GM19397 (cell line): ENCODE data around the gene SYCN.
"Not testable (repeated sequence)": the region's sequence is repeated elsewhere in the genome, so short reads cannot be mapped to it uniquely, and the experiment has no call there.

ENCODE experiments used
- ATAC-seq: cut with Tn5 transposase; IDR thresholded peaks from one replicate; pipeline ENCODE4 v1.9.1; 2021; ENCODE audit warnings: mild to moderate bottlenecking, moderate library complexity; ENCODE audit not compliant: unreplicated experiment

Gene SYCN

GRCh38 chr19:39230096-39230764 lies 26.2 kb upstream of the SYCN start:
- no peak for ATAC-seq

- no peak for ATAC-seq
Measured at GRCh38 chr19:39224910-39225309, 20.8 kb upstream of the SYCN start.

- no peak for ATAC-seq
Measured at GRCh38 chr19:39223703-39224279, 19.7 kb upstream of the SYCN start.

GRCh38 chr19:39219108-39219507 lies 15.0 kb upstream of the SYCN start:
- not testable (repeated sequence) for ATAC-seq

- no peak for ATAC-seq
Measured at GRCh38 chr19:39218230-39219007, 14.4 kb upstream of the SYCN start.

DNA sequence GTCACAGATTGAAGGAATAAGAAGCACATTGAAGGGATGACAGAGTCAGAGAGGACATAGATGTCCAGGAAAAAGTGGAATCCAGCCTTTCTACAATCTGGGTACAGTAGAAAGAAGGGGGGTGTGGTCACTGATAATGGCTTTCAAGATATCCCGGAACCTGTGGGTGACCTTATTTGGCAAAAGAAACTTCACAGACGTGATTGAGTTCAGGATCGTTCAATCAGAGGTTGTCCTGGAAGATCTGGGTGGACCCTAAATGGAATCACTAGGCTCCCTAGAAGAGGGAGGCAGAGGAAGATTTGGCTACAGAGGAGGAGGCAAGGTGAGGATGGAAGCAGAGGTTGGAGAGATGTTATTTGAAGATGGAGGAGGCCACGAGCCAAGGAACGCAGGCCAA lies 13.0 kb upstream of the SYCN start:
- ATAC-seq = no peak

DNA sequence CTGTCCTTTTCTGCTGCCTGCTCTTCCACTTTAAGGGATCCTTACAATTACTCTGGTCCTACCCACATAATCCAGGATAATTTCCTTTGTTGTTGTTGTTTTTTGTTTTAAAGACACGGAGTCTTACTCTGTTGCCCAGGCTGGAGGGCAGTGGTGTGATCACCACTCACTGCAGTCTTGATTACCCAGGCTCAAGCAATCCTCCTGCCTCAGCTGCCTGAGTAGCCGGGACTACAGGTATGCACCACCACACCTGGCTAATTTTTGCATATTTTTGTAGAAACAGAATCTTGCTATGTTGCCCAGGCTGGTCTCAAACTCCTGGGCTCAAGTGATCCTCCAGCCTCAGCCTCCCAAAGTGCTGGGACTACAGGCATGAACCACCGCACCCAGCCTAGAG lies 11.3 kb upstream of the SYCN start:
- ATAC-seq = not testable (repeated sequence)

GRCh38 chr19:39212375-39212742 lies 8.3 kb upstream of the SYCN start:
- no peak for ATAC-seq

- ATAC-seq = no peak
Measured at GRCh38 chr19:39211731-39212374, 7.8 kb upstream of the SYCN start.

GRCh38 chr19:39209196-39209595 lies 5.1 kb upstream of the SYCN start:
- ATAC-seq = no peak

- no peak for ATAC-seq
Measured at GRCh38 chr19:39208175-39208795, 4.2 kb upstream of the SYCN start.

- ATAC-seq = no peak
Measured at GRCh38 chr19:39207293-39207836, 3.3 kb upstream of the SYCN start.

- no peak for ATAC-seq
Measured at GRCh38 chr19:39206122-39206521, 2.1 kb upstream of the SYCN start.

DNA sequence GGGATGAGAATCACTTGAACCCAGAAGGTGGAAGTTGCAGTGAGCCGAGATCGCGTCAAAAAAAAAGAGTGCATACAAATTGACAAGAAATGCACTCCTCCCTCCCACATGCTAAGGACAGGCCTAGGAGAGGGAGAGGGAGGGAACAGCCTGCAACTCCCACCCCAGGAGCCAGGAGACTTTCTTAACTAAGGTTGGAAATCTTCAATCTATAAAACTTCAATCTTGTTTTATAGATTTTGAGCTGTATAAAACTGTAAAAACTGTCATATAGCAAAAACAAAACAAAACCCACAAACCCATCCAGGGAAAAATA lies 1.3 kb upstream of the SYCN start:
- ATAC-seq = no peak

GRCh38 chr19:39202998-39203355 lies 1.1 kb downstream of the SYCN start:
- ATAC-seq = no peak

- ATAC-seq = no peak
Measured at GRCh38 chr19:39200803-39201115, 3.3 kb downstream of the SYCN start.

- ATAC-seq = no peak
Measured at GRCh38 chr19:39200066-39200802, 3.8 kb downstream of the SYCN start.

DNA sequence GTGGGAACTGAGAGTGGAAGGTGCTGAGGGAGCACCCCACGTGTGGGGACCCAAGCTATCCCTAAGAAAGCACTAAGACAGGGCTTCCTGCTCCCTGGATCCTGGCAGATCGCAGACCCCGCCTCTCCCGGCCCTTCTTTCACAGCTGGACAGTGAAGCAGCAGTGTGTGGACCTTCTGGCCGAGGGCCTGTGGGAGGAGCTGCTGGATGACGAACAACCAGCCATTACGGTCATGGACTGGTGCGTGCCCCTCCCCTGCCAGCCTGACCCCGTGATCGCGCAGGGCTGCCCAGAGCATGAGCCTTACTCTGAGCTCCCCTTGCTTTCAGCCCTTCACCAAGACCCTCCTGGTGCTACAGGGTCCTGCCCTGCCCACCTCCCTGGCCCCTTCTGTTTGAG lies 5.0 kb downstream of the SYCN start:
- ATAC-seq = no peak

GRCh38 chr19:39197808-39198207 lies 6.3 kb downstream of the SYCN start:
- ATAC-seq = no peak

DNA sequence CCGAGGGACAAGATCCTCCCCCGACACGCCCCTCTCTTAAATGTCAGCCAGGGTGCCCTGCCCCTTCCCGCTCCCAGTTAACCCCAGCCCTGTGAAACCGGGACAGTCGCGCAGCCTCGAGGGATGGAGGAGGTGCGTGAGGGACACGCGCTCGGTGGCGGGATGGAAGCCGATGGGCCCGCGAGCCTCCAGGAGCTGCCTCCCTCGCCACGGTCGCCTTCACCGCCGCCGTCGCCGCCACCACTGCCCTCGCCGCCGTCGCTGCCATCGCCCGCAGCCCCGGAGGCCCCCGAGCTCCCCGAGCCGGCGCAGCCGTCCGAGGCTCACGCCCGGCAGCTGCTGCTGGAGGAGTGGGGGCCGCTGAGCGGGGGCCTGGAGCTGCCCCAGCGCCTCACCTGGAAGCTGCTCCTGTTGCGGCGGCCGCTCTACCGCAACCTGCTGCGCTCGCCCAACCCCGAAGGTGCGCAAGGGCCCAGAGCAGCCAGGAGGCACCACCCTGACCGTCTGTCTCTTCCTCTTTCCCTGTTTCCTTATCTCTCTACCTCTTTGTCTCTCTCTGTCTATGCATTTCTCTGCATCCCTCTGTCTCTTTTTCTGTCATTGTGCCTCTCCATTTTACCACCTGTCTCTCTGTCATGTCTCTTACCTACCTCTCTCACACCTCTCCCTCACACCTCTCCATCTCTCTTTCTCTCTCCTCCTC lies 7.1 kb downstream of the SYCN start, which contains the start of gene NCCRP1:
Gene NCCRP1 (plus strand): TSS at position 105 of the 703 bp plus-strand sequence. CDS start 19 bp downstream, at position 124.
- no peak for ATAC-seq
